HepG2 (cell line): ENCODE results near the gene POU2F2.

Source experiments
- KLF15 ChIP-seq: sonication (generic); formaldehyde crosslinking; IDR thresholded peaks from 2 replicates; pipeline ENCODE4 v1.8.1; 2023; ENCODE audit warnings: borderline replicate concordance, mild to moderate bottlenecking, inconsistent platforms, missing genetic modification reagents, mixed read lengths
- TBL1XR1 ChIP-seq: fragments of 150-350 bp; IDR thresholded peaks from 2 replicates; pipeline ENCODE4 v1.6.1; 2014; ENCODE audit warnings: borderline replicate concordance, low read length; ENCODE audit not compliant: partially characterized antibody
- ZNF124 ChIP-seq: sonication (generic); formaldehyde crosslinking; IDR thresholded peaks from 2 replicates; pipeline ENCODE4 v1.4.0; 2020; ENCODE audit warnings: missing genetic modification reagents
- TF ChIP-seq, protein P1 (sequence below): sonication (generic); formaldehyde crosslinking; IDR thresholded peaks from 2 replicates; pipeline ENCODE4 v1.5.1; 2020; ENCODE audit warnings: mild to moderate bottlenecking, missing genetic modification reagents, moderate library complexity

GRCh38 chr19:42092350-42092749, 39.9 kb downstream of the POU2F2 start:
- TF ChIP-seq KLF15 (CRISPR knock-in tag) (no peak), TBL1XR1 (no peak), ZNF124 (CRISPR knock-in tag) (no peak)
- TF ChIP-seq, protein P1, sequence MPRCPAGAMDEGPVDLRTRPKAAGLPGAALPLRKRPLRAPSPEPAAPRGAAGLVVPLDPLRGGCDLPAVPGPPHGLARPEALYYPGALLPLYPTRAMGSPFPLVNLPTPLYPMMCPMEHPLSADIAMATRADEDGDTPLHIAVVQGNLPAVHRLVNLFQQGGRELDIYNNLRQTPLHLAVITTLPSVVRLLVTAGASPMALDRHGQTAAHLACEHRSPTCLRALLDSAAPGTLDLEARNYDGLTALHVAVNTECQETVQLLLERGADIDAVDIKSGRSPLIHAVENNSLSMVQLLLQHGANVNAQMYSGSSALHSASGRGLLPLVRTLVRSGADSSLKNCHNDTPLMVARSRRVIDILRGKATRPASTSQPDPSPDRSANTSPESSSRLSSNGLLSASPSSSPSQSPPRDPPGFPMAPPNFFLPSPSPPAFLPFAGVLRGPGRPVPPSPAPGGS (CRISPR knock-in tag): no peak
